ENCODE results near the gene COPG1. TPM values are rescaled to one million over a fixed set of nuclear protein-coding genes. Genes with fewer than 3 reads are reported as not detected.

Gene COPG1
- total RNA-seq, 4 donors from 2014 or later = 72.6 to 124 (median 88.1) TPM

DNA sequence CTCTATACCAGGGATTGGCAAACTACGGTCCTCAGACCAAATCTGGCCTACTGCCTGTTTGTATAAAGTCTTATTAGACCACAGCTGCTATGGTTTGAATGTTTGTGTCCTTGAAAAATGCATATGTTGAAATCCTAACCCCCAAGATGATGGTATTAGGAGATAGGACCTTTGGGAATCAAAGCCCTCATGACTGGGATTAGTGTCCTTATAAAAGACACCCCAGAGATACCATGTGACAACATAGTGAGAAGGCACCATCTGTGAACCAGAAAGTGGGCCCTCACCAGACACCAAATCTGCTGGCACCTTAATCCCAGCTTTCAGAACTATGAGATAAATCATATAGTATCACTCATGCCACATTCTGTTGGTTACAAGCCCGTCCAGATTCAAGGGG, 36.7 kb downstream of the COPG1 start:
- Histone ChIP-seq H3K4me1 (peaks cover 0 to 23% (median 2%) of the 10 kb centered on the region in 4 donors), H3K27ac (no peak overlapping the region), H3K36me3 (peaks cover 0 to 56% (median 0%) of the 10 kb centered on the region in 3 donors), H3K9me3 (no peaks in the 10 kb centered on the region), H3K27me3 (no peaks in the 10 kb centered on the region), H3K4me3 (no peak overlapping the region)
- TF ChIP-seq EP300 (IDR thresholded peaks at IDR 0.05) (no peak), POLR2A (IDR thresholded peaks at IDR 0.05) (no peak)
- TF ChIP-seq, protein P1, sequence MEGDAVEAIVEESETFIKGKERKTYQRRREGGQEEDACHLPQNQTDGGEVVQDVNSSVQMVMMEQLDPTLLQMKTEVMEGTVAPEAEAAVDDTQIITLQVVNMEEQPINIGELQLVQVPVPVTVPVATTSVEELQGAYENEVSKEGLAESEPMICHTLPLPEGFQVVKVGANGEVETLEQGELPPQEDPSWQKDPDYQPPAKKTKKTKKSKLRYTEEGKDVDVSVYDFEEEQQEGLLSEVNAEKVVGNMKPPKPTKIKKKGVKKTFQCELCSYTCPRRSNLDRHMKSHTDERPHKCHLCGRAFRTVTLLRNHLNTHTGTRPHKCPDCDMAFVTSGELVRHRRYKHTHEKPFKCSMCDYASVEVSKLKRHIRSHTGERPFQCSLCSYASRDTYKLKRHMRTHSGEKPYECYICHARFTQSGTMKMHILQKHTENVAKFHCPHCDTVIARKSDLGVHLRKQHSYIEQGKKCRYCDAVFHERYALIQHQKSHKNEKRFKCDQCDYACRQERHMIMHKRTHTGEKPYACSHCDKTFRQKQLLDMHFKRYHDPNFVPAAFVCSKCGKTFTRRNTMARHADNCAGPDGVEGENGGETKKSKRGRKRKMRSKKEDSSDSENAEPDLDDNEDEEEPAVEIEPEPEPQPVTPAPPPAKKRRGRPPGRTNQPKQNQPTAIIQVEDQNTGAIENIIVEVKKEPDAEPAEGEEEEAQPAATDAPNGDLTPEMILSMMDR (IDR thresholded peaks at IDR 0.05) = no peak
- WGBS, 2 donors = 91 to 96% methylated on average over 2 of the region's 2 CpGs
- no peak for DNase-seq (ENCODE audit: low spot score in 2 of 2)

DNA sequence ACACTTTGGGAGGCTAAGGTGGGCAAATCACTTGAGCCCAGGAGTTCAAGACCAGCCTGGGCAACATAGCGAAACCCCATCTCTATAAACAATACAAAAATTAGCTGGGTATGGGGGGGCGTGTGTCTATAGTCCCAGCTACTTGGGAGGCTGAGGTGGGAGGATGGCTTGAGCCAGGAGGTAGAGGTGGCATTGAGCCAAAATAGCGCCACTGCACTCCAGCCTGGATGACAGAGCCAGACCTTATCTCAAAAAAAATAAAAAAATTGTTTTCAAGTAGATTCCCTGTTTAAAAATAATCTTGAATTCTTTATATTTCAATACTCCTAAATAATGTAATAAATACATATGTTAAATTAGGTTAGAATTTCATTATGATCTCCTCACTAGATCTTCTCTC, 39.0 kb downstream of the COPG1 start:
- no peak overlapping the region for H3K4me3 ChIP-seq
- WGBS, 2 donors = 94 to 98% methylated on average over 3 of the region's 3 CpGs
- H3K36me3 ChIP-seq = peaks cover 0 to 64% (median 0%) of the 10 kb centered on the region in 3 donors
- TF ChIP-seq POLR2A (IDR thresholded peaks at IDR 0.05) (no peak), EP300 (IDR thresholded peaks at IDR 0.05) (no peak)
- TF ChIP-seq, protein P1 (IDR thresholded peaks at IDR 0.05) = no peak
- no peaks in the 10 kb centered on the region for H3K9me3 ChIP-seq
- no peak overlapping the region for H3K27ac ChIP-seq
- H3K4me1 ChIP-seq = peaks cover 0 to 17% (median 0%) of the 10 kb centered on the region in 4 donors
- no peak for DNase-seq (ENCODE audit: low spot score in 2 of 2)
- no peaks in the 10 kb centered on the region for H3K27me3 ChIP-seq

DNA sequence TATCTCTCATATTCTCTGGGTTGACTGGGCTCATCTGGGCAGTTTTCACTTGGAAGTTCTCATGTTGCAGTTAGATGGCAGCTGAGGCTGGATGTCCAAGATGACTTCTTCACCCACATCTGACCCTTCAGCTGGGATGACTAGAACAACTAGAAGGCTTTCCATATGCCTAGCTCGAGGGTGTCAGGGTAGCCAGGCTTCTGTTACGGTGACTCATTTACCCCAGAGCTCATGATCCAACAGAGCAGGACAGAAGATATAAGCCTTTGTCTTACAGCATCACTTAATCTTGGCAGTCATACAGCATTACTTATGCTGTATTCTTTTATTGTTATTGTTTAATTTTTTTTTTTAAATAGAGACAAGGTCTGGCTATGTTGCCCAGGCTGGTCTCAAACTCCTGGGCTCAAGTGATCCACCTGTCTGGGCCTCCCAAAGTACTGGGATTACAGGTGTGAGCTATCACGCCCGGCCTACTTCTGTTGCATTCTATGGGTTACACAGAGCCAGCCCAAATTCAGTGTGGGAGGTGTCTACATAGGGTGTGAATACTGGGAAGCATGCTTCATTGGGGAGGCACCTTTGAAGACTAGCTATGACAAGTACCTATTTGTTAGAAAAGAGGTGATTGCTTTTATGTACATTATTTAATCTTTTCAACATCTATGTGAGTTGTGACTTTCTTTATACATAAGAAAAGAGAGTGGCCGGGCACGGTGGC, 40.0 kb downstream of the COPG1 start:
- TF ChIP-seq EP300 (IDR thresholded peaks at IDR 0.05) (no peak), POLR2A (IDR thresholded peaks at IDR 0.05) (no peak)
- H3K36me3 ChIP-seq = peaks cover 0 to 67% (median 0%) of the 10 kb centered on the region in 3 donors
- WGBS, 2 donors = 79 to 87% methylated on average over 6 of the region's 6 CpGs

DNA sequence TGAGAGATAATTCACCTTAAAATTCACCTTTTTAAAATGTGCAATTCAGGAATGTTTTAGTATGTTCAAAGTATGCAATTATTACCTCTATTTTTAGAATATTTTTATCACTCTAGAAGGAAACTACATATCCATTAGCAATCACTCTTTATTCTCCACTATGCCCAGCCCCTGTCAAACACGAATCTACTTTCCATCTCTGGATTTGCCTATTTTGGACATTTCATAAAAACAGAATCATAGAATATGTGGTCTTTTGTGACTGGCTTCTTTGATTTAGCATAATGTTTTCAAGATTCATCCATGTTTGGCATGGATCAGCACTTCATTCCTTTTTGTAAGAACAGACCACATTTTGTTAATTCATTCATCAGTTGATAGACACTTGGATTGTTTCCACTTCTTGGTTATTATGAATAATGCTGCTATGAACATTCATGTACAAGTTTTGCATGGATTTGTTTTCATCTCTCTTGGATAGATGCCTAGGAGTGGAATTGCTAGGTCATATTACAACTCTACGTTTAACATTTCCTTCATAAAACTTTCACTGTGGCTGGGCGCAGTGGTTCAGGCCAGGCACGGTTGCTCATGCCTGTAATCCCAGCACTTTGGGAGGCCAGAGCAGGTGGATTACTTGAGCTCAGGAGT, 42.0 kb downstream of the COPG1 start:
- Histone ChIP-seq H3K27ac (peak overlapping the region in 2 of 4 donors; percentile 58 to 67), H3K4me1 (peaks cover 0 to 17% (median 0%) of the 10 kb centered on the region in 4 donors), H3K27me3 (no peaks in the 10 kb centered on the region), H3K36me3 (peaks cover 0 to 76% (median 0%) of the 10 kb centered on the region in 3 donors), H3K4me3 (no peak overlapping the region), H3K9me3 (no peaks in the 10 kb centered on the region)
- DNase-seq (ENCODE audit: low spot score in 2 of 2) = no peak
- TF ChIP-seq POLR2A (IDR thresholded peaks at IDR 0.05) = no peak
- peak in 1 of 2 donors; percentile 70 for TF ChIP-seq EP300 (IDR thresholded peaks at IDR 0.05)
- TF ChIP-seq, protein P1 (IDR thresholded peaks at IDR 0.05) = no peak
- 42 to 43% methylated on average over 4 of the region's 4 CpGs for WGBS, 2 donors

More for the DNA sequence above, 40.0 kb downstream of the COPG1 start:
- H3K27me3 ChIP-seq = no peaks in the 10 kb centered on the region
- peaks cover 0 to 17% (median 0%) of the 10 kb centered on the region in 4 donors for H3K4me1 ChIP-seq
- H3K9me3 ChIP-seq = no peaks in the 10 kb centered on the region
- no peak for DNase-seq (ENCODE audit: low spot score in 2 of 2)
- no peak overlapping the region for H3K27ac ChIP-seq
- no peak overlapping the region for H3K4me3 ChIP-seq

DNA sequence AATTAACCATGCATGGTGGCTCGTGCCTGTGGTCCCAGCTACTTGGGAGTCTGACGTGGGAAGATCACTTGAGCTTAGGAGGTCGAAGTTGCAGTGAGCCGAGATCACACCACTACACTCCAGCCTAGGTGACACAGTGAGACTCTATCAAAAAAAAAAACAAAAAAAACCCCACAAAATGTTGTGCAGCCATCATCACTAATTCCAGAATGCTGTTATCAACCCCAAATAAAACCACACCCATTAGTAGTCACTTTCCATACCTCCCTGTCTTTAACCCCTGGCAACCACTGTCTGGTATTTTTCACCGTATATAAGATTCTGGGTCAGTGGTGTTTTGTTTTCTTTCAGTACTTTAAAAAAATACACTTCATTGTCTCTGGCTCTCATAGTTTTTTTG, 45.9 kb downstream of the COPG1 start:
- Histone ChIP-seq H3K27ac (no peak overlapping the region), H3K4me1 (peaks cover 0 to 15% (median 0%) of the 10 kb centered on the region in 4 donors), H3K9me3 (no peaks in the 10 kb centered on the region), H3K36me3 (peaks cover 0 to 82% (median 0%) of the 10 kb centered on the region in 3 donors), H3K4me3 (no peak overlapping the region), H3K27me3 (no peaks in the 10 kb centered on the region)
- no peak for TF ChIP-seq POLR2A (IDR thresholded peaks at IDR 0.05)
- TF ChIP-seq EP300 (IDR thresholded peaks at IDR 0.05) = no peak
- TF ChIP-seq, protein P1 (IDR thresholded peaks at IDR 0.05) = no peak
- no peak for DNase-seq (ENCODE audit: low spot score in 2 of 2)
- WGBS, 2 donors = 95% methylated on average over 5 of the region's 5 CpGs
